Naive thymus-derived CD8-positive, alpha-beta T cell (primary cell): ENCODE results near the gene SNRPF. TPM values are rescaled to one million over a fixed set of nuclear protein-coding genes. Genes with fewer than 3 reads are reported as not detected.

Experiments used
- ATAC-seq, 2 donors: fragments of 150-1000 bp; cut with Tn5 transposase in 1 of 2; sonication (Bioruptor Pico), chemical (Tn5 transposase) in 1 of 2; 1 replicate in 1 of 2; 2 replicates in 1 of 2; pipeline ENCODE4 v1.10.0; 2021; ENCODE audit warnings: mild to moderate bottlenecking in 2 of 2, moderate library complexity in 2 of 2
- POLR2A ChIA-PET: fragments of 350-600 bp; sonication (Branson Sonifier 250); formaldehyde crosslinking; loops from one replicate; lab custom pipeline; 2021; ENCODE audit warnings: antibody characterized with exemption; lab: Charles Lee
- DNase-seq, 10 donors: peaks; one replicate each; pipeline versions ENCODE4 v3.0.0 to v3.0.0-alpha.2; 2020 to 2022
- H3K27ac Mint-ChIP-seq, 10 donors: one replicate each; pipeline ENCODE4 v1.8.0; 2020 to 2022; ENCODE audit warnings: mild to moderate bottlenecking in 10 of 10, mixed read lengths in 10 of 10, moderate library complexity in 4 of 10, inconsistent platforms in 1 of 10
- H3K27me3 Mint-ChIP-seq, 5 donors: one replicate each; pipeline ENCODE4 v1.8.0; 2021 to 2022; ENCODE audit warnings: mixed read lengths in 5 of 5
- H3K36me3 Mint-ChIP-seq, 3 donors: one replicate each; pipeline ENCODE4 v1.8.0; 2020 to 2022; ENCODE audit warnings: mixed read lengths in 3 of 3, mild to moderate bottlenecking in 2 of 3, inconsistent platforms in 1 of 3
- H3K4me1 Mint-ChIP-seq, 4 donors: one replicate each; pipeline ENCODE4 v1.8.0; 2021 to 2022; ENCODE audit warnings: mixed read lengths in 4 of 4
- H3K4me3 Mint-ChIP-seq, 10 donors: one replicate each; pipeline ENCODE4 v1.8.0; 2020 to 2022; ENCODE audit warnings: mild to moderate bottlenecking in 10 of 10, mixed read lengths in 10 of 10, moderate library complexity in 6 of 10, inconsistent platforms in 1 of 10
- H3K9me3 Mint-ChIP-seq, 9 donors: one replicate each; pipeline ENCODE4 v1.8.0; 2020 to 2022; ENCODE audit warnings: mixed read lengths in 9 of 9, mild to moderate bottlenecking in 3 of 9, inconsistent platforms in 1 of 9, moderate library complexity in 1 of 9
- polyA plus RNA-seq, 3 donors: library from polyadenylated mRNA; unstranded; fragments of 300-500 nt; fragmentation: Illumina TruSeq; gene quantifications; one replicate each; pipeline ENCODE4 v1.2.3, GENCODE V29; 2021
- total RNA-seq, 8 experiments: library from RNA in 2 of 8; stranded (reverse) in 2 of 8; gene quantifications; one replicate each; pipeline ENCODE4 v1.2.3 and lab custom pipeline; 2021 to 2026

The SNRPF gene
- total and polyA plus RNA-seq, 5 experiments from 2014 or later, result 26.5 to 62.3 (median 47.8) TPM

- POLR2A ChIA-PET, result no interaction called here
- Mint-ChIP-seq H3K27me3 (no peaks in the 10 kb centered on the region), H3K9me3 (no peaks in the 10 kb centered on the region), H3K36me3 (peaks cover 0 to 64% (median 25%) of the 10 kb centered on the region in 3 donors), H3K4me1 (peaks cover 9 to 23% (median 16%) of the 10 kb centered on the region in 4 donors), H3K4me3 (no peak overlapping the region), H3K27ac (no peak overlapping the region)
- ATAC-seq, result no peak
- no peak for DNase-seq
Observed at GRCh38 chr12:95863337-95863736, 4.6 kb downstream of the SNRPF start.

- POLR2A ChIA-PET, result no interaction called here
- Mint-ChIP-seq H3K27me3 (no peaks in the 10 kb centered on the region), H3K27ac (no peak overlapping the region), H3K36me3 (peaks cover 3 to 60% (median 9%) of the 10 kb centered on the region in 3 donors), H3K9me3 (no peaks in the 10 kb centered on the region), H3K4me3 (no peak overlapping the region), H3K4me1 (peaks cover 0 to 10% (median 1%) of the 10 kb centered on the region in 4 donors)
- no peak for DNase-seq
- no peak for ATAC-seq
Observed at GRCh38 chr12:95870897-95871296, 12.1 kb downstream of the SNRPF start.

- POLR2A ChIA-PET, result no interaction called here
- Mint-ChIP-seq H3K4me1 (peaks cover 0 to 3% (median 1%) of the 10 kb centered on the region in 4 donors), H3K27ac (peak overlapping the region in 1 of 10 donors; percentile 20), H3K4me3 (no peak overlapping the region), H3K9me3 (no peaks in the 10 kb centered on the region), H3K36me3 (peaks cover 3 to 33% (median 7%) of the 10 kb centered on the region in 3 donors), H3K27me3 (no peaks in the 10 kb centered on the region)
- DNase-seq, result no peak
- ATAC-seq, result no peak
Observed at GRCh38 chr12:95874452-95874851, 15.7 kb downstream of the SNRPF start.

- Mint-ChIP-seq H3K27ac (no peak overlapping the region), H3K27me3 (peaks cover 0 to 1% (median 0%) of the 10 kb centered on the region in 5 donors), H3K4me1 (peaks cover 0 to 2% (median 0%) of the 10 kb centered on the region in 4 donors), H3K36me3 (peaks cover 2 to 17% (median 3%) of the 10 kb centered on the region in 3 donors), H3K4me3 (no peak overlapping the region), H3K9me3 (no peaks in the 10 kb centered on the region)
- DNase-seq (no peak), ATAC-seq (no peak)
- POLR2A ChIA-PET, result no interaction called here
Observed at GRCh38 chr12:95877622-95878021, 18.9 kb downstream of the SNRPF start.

GRCh38 chr12:95880895-95881294 is 22.1 kb downstream of the SNRPF start:
- no peak overlapping the region for H3K4me3 Mint-ChIP-seq
- no peaks in the 10 kb centered on the region for H3K4me1 Mint-ChIP-seq
- peaks cover 0 to 3% (median 0%) of the 10 kb centered on the region in 9 donors for H3K9me3 Mint-ChIP-seq
- no peak for DNase-seq
- ATAC-seq, result no peak
- POLR2A ChIA-PET, result no interaction called here
- H3K36me3 Mint-ChIP-seq, result peaks cover 0 to 5% (median 0%) of the 10 kb centered on the region in 3 donors
- peaks cover 0 to 1% (median 0%) of the 10 kb centered on the region in 5 donors for H3K27me3 Mint-ChIP-seq
- no peak overlapping the region for H3K27ac Mint-ChIP-seq

GRCh38 chr12:95881331-95881955 is 22.7 kb downstream of the SNRPF start:
- POLR2A ChIA-PET, result no interaction called here
- no peak overlapping the region for H3K27ac Mint-ChIP-seq
- H3K9me3 Mint-ChIP-seq, result peaks cover 0 to 3% (median 0%) of the 10 kb centered on the region in 9 donors
- no peak for ATAC-seq
- DNase-seq, result no peak
- H3K36me3 Mint-ChIP-seq, result peaks cover 0 to 2% (median 0%) of the 10 kb centered on the region in 3 donors
- no peak overlapping the region for H3K4me3 Mint-ChIP-seq
- no peaks in the 10 kb centered on the region for H3K4me1 Mint-ChIP-seq
- peaks cover 0 to 2% (median 0%) of the 10 kb centered on the region in 5 donors for H3K27me3 Mint-ChIP-seq

- Mint-ChIP-seq H3K36me3 (peaks cover 0 to 2% (median 0%) of the 10 kb centered on the region in 3 donors), H3K9me3 (peaks cover 0 to 3% (median 0%) of the 10 kb centered on the region in 9 donors), H3K27ac (no peak overlapping the region), H3K27me3 (peaks cover 0 to 2% (median 0%) of the 10 kb centered on the region in 5 donors), H3K4me1 (no peaks in the 10 kb centered on the region), H3K4me3 (no peak overlapping the region)
- POLR2A ChIA-PET, result no interaction called here
- DNase-seq, result no peak
- ATAC-seq, result no peak
Observed at GRCh38 chr12:95882080-95882479, 23.3 kb downstream of the SNRPF start.

- Mint-ChIP-seq H3K4me3 (no peak overlapping the region), H3K27me3 (peaks cover 0 to 4% (median 0%) of the 10 kb centered on the region in 5 donors), H3K9me3 (peaks cover 0 to 3% (median 0%) of the 10 kb centered on the region in 9 donors), H3K27ac (no peak overlapping the region), H3K36me3 (peaks cover 0 to 2% (median 0%) of the 10 kb centered on the region in 3 donors), H3K4me1 (no peaks in the 10 kb centered on the region)
- POLR2A ChIA-PET, result no interaction called here
- DNase-seq (no peak), ATAC-seq (no peak)
Observed at GRCh38 chr12:95882873-95883272, 24.1 kb downstream of the SNRPF start.

GRCh38 chr12:95884998-95885397 is 26.2 kb downstream of the SNRPF start:
- H3K4me1 Mint-ChIP-seq, result no peaks in the 10 kb centered on the region
- peaks cover 0 to 7% (median 3%) of the 10 kb centered on the region in 5 donors for H3K27me3 Mint-ChIP-seq
- H3K36me3 Mint-ChIP-seq, result peaks cover 0 to 2% (median 0%) of the 10 kb centered on the region in 3 donors
- H3K27ac Mint-ChIP-seq, result no peak overlapping the region
- POLR2A ChIA-PET, result no interaction called here
- ATAC-seq (no peak), DNase-seq (no peak)
- no peak overlapping the region for H3K4me3 Mint-ChIP-seq
- H3K9me3 Mint-ChIP-seq, result peaks cover 0 to 3% (median 0%) of the 10 kb centered on the region in 9 donors

- no peak for ATAC-seq
- peaks cover 0 to 7% (median 3%) of the 10 kb centered on the region in 5 donors for H3K27me3 Mint-ChIP-seq
- no peak overlapping the region for H3K27ac Mint-ChIP-seq
- peaks cover 0 to 2% (median 0%) of the 10 kb centered on the region in 3 donors for H3K36me3 Mint-ChIP-seq
- POLR2A ChIA-PET, result no interaction called here
- H3K4me1 Mint-ChIP-seq, result no peaks in the 10 kb centered on the region
- no peak for DNase-seq
- peaks cover 0 to 3% (median 0%) of the 10 kb centered on the region in 9 donors for H3K9me3 Mint-ChIP-seq
- H3K4me3 Mint-ChIP-seq, result no peak overlapping the region
Observed at GRCh38 chr12:95887311-95887710, 28.6 kb downstream of the SNRPF start.

GRCh38 chr12:95890958-95891357 is 32.2 kb downstream of the SNRPF start:
- POLR2A ChIA-PET, result no interaction called here
- Mint-ChIP-seq H3K27me3 (peaks cover 8 to 17% (median 11%) of the 10 kb centered on the region in 5 donors), H3K4me3 (no peak overlapping the region), H3K27ac (no peak overlapping the region), H3K36me3 (no peaks in the 10 kb centered on the region), H3K9me3 (no peaks in the 10 kb centered on the region), H3K4me1 (no peaks in the 10 kb centered on the region)
- DNase-seq, result no peak
- ATAC-seq, result no peak

- H3K9me3 Mint-ChIP-seq, result no peaks in the 10 kb centered on the region
- H3K36me3 Mint-ChIP-seq, result no peaks in the 10 kb centered on the region
- H3K27me3 Mint-ChIP-seq, result peaks cover 12 to 24% (median 13%) of the 10 kb centered on the region in 5 donors
- DNase-seq, result no peak
- POLR2A ChIA-PET, result no interaction called here
- no peak for ATAC-seq
- H3K27ac Mint-ChIP-seq, result no peak overlapping the region
- H3K4me1 Mint-ChIP-seq, result no peaks in the 10 kb centered on the region
- no peak overlapping the region for H3K4me3 Mint-ChIP-seq
Observed at GRCh38 chr12:95896846-95897245, 38.1 kb downstream of the SNRPF start.

GRCh38 chr12:95898081-95898480 is 39.3 kb downstream of the SNRPF start:
- ATAC-seq (no peak), DNase-seq (no peak)
- H3K4me1 Mint-ChIP-seq, result no peaks in the 10 kb centered on the region
- POLR2A ChIA-PET, result no interaction called here
- H3K4me3 Mint-ChIP-seq, result no peak overlapping the region
- H3K27ac Mint-ChIP-seq, result no peak overlapping the region
- peaks cover 13 to 23% (median 14%) of the 10 kb centered on the region in 5 donors for H3K27me3 Mint-ChIP-seq
- peaks cover 0 to under 1% (median under 1%) of the 10 kb centered on the region in 3 donors for H3K36me3 Mint-ChIP-seq
- H3K9me3 Mint-ChIP-seq, result peaks cover 0 to 3% (median under 1%) of the 10 kb centered on the region in 9 donors
